GM18868 (cell line): ENCODE results near the gene TPSD1.
"Not testable (repeated sequence)": the region's sequence is repeated elsewhere in the genome, so short reads cannot be mapped to it uniquely, and the experiment has no call there.

Experiments used
- ATAC-seq: cut with Tn5 transposase; IDR thresholded peaks from one replicate; pipeline ENCODE4 v1.9.1; 2021; ENCODE audit warnings: mild to moderate bottlenecking, moderate library complexity; ENCODE audit not compliant: unreplicated experiment

Gene TPSD1

GRCh38 chr16:1279945-1280589 is 24.2 kb downstream of the TPSD1 start:
- ATAC-seq, result no peak

- ATAC-seq, result no peak
Measured at GRCh38 chr16:1280783-1281182, 24.9 kb downstream of the TPSD1 start.

- no peak for ATAC-seq
Measured at GRCh38 chr16:1281517-1281916, 25.6 kb downstream of the TPSD1 start.

GRCh38 chr16:1282324-1282973 is 26.6 kb downstream of the TPSD1 start:
- no peak for ATAC-seq

GRCh38 chr16:1283296-1283695 is 27.4 kb downstream of the TPSD1 start:
- ATAC-seq, result no peak

- no peak for ATAC-seq
Measured at GRCh38 chr16:1283996-1284616, 28.2 kb downstream of the TPSD1 start.

GRCh38 chr16:1285669-1286512 is 30.0 kb downstream of the TPSD1 start:
- no peak for ATAC-seq

GRCh38 chr16:1286513-1287094 is 30.7 kb downstream of the TPSD1 start:
- no peak for ATAC-seq

GRCh38 chr16:1287982-1288670 is 32.3 kb downstream of the TPSD1 start:
- ATAC-seq, result no peak

- no peak for ATAC-seq
Measured at GRCh38 chr16:1288813-1289476, 33.1 kb downstream of the TPSD1 start.

GRCh38 chr16:1289477-1289866 is 33.6 kb downstream of the TPSD1 start:
- ATAC-seq, result no peak

- no peak for ATAC-seq
Measured at GRCh38 chr16:1290063-1290501, 34.2 kb downstream of the TPSD1 start.

- no peak for ATAC-seq
Measured at GRCh38 chr16:1290860-1291575, 35.1 kb downstream of the TPSD1 start.

- no peak for ATAC-seq
Measured at GRCh38 chr16:1291576-1291974, 35.7 kb downstream of the TPSD1 start.

GRCh38 chr16:1292208-1292607 is 36.3 kb downstream of the TPSD1 start:
- ATAC-seq, result not testable (repeated sequence)

- not testable (repeated sequence) for ATAC-seq
Measured at GRCh38 chr16:1292808-1293207, 36.9 kb downstream of the TPSD1 start.

- no peak for ATAC-seq
Measured at GRCh38 chr16:1293921-1294656, 38.2 kb downstream of the TPSD1 start.

- no peak for ATAC-seq
Measured at GRCh38 chr16:1295465-1295864, 39.6 kb downstream of the TPSD1 start.

GRCh38 chr16:1296688-1297017 is 40.8 kb downstream of the TPSD1 start:
- not testable (repeated sequence) for ATAC-seq
